OCI-LY3 (cell line): ENCODE data around the gene ST7.

Experiments
- EZH2phosphoT487 ChIP-seq: fragments of 200-600 bp; shearing (Covaris generic); IDR thresholded peaks from 2 replicates; pipeline ENCODE4 v1.6.1; 2018; ENCODE audit warnings: antibody characterized with exemption, mixed run types, low read depth
- TF ChIP-seq, protein P1 (sequence below): fragments of 200-600, 300-600 bp; sonication (generic); IDR thresholded peaks from 2 replicates; pipeline ENCODE4 v1.5.1; 2014; ENCODE audit warnings: antibody characterized with exemption, low read length, low read depth

DNA sequence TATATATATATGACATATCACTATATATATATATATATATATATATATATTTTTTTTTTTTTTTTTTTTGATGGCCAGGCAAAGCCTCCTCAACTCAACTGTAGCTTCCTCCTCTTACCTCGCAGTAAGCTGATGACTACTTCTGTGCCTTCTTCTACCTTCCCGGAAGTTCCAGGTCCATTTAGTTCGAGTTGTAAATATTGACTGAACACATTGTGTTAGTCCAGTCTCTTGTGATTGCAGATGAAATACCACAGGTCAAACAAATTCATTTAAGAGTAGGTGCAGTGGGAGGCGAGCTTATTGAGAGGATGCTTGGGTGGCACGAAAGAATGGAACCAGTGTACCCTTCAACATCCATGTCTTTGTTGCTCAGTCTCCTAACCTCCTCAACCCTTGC is 144.6 kb downstream of the ST7 start:
- TF ChIP-seq, protein P1, sequence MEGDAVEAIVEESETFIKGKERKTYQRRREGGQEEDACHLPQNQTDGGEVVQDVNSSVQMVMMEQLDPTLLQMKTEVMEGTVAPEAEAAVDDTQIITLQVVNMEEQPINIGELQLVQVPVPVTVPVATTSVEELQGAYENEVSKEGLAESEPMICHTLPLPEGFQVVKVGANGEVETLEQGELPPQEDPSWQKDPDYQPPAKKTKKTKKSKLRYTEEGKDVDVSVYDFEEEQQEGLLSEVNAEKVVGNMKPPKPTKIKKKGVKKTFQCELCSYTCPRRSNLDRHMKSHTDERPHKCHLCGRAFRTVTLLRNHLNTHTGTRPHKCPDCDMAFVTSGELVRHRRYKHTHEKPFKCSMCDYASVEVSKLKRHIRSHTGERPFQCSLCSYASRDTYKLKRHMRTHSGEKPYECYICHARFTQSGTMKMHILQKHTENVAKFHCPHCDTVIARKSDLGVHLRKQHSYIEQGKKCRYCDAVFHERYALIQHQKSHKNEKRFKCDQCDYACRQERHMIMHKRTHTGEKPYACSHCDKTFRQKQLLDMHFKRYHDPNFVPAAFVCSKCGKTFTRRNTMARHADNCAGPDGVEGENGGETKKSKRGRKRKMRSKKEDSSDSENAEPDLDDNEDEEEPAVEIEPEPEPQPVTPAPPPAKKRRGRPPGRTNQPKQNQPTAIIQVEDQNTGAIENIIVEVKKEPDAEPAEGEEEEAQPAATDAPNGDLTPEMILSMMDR, result no peak
- TF ChIP-seq EZH2phosphoT487, result no peak
